ENCODE results near the gene COLEC12.

The COLEC12 gene

DNA sequence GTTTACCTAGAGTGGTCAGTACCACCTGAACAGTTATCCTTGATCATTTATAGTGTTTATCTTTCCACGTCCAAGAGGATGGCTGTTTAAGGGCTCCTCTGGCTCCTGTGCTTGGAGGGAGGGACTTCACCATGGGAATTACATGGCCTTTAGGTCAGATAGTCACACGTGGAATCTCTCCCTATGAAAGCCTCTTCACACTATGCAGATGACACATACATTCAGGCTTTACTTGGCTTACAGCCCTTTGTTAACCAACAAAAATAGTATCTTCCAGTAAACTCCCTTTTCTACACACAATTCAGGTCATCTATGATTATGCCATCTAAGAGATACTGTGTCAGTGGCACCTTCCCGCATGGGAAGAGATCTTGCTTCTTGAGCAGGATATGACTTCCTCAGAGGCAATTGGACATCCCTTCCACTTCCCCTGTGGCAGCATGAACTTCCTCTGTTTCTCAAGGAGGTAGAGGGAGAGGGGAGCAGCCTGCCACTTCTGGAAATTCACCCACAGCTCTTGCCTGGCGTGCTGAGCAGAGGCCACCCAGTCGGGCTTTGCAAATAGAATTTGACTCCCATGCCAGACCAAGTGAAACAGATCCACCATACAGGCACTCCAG is 53.5 kb downstream of the COLEC12 start:
- Histone ChIP-seq H3K27ac (peak overlapping the region in 1 of 2 donors; percentile 67), H3K4me3 (no peak overlapping the region)
- DNase-seq (ENCODE audit: low spot score): no peak
- TF ChIP-seq, protein P1, sequence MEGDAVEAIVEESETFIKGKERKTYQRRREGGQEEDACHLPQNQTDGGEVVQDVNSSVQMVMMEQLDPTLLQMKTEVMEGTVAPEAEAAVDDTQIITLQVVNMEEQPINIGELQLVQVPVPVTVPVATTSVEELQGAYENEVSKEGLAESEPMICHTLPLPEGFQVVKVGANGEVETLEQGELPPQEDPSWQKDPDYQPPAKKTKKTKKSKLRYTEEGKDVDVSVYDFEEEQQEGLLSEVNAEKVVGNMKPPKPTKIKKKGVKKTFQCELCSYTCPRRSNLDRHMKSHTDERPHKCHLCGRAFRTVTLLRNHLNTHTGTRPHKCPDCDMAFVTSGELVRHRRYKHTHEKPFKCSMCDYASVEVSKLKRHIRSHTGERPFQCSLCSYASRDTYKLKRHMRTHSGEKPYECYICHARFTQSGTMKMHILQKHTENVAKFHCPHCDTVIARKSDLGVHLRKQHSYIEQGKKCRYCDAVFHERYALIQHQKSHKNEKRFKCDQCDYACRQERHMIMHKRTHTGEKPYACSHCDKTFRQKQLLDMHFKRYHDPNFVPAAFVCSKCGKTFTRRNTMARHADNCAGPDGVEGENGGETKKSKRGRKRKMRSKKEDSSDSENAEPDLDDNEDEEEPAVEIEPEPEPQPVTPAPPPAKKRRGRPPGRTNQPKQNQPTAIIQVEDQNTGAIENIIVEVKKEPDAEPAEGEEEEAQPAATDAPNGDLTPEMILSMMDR (IDR thresholded peaks at IDR 0.05): no peak

DNA sequence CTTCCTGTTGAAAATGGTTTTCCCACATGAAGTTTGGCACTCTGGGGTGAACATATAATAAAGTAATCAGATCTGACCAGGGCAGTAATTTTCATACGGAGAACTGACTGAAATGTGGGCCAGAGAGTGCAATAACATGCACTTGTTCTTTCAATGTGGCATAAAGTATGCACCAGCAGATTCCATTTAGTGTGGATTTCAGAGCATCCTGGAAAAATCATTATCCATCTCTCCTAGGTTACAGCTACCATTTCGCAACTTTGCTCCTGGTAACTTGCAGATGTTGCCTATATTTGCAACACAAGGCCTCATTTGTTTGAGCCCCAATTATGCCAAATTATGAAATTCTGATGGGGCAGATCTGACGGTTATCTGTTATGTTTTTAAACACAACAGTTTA is 55.4 kb downstream of the COLEC12 start:
- Histone ChIP-seq H3K4me3 (no peak overlapping the region), H3K27ac (no peak overlapping the region)
- DNase-seq (ENCODE audit: low spot score): no peak
- TF ChIP-seq, protein P1 (IDR thresholded peaks at IDR 0.05): no peak

DNA sequence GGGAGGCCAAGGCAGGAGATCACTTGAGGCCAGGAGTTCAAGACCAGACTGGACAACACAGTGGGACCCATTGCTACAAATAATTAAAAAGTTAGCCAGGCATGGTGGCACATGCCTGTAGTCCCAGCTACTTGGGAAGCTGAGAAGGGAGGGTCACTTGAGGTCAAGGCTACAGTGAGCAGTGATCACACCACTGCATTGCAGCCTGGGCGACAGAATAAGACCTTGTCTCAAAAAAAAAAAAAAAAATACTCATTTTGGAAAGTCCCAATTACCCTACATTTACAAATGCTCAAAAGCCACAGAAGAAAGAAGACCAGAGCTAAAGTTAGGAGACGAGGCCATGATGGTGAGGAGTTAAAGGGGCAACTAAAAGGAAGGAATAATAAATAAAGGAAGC is 61.9 kb downstream of the COLEC12 start:
- Histone ChIP-seq H3K4me3 (no peak overlapping the region), H3K27ac (no peak overlapping the region)
- TF ChIP-seq, protein P1 (IDR thresholded peaks at IDR 0.05): no peak

DNA sequence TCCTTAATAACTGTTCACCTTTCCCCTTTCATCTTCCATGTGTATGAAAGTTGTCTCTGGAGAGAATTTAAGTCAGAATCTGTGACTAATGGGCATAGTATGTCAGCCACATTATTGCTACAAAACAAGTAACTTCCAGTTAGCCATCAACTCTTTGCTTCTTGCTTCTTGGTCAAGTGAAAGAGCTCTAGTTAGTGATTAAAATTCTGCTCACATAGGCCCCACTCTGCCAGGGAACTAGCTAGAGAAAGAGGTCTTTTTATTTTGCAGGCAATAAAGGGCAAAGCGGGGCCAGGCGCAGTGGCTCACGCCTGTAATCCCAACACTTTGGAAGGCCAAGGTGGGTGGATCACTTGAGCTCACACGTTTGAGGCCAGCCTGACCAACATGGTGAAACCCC is 64.6 kb downstream of the COLEC12 start:
- DNase-seq (ENCODE audit: low spot score): no peak
- TF ChIP-seq, protein P1 (IDR thresholded peaks at IDR 0.05): no peak
- H3K4me3 ChIP-seq: no peak overlapping the region
- no peak overlapping the region for H3K27ac ChIP-seq

More for the DNA sequence above, 61.9 kb downstream of the COLEC12 start:
- no peak for DNase-seq (ENCODE audit: low spot score)

DNA sequence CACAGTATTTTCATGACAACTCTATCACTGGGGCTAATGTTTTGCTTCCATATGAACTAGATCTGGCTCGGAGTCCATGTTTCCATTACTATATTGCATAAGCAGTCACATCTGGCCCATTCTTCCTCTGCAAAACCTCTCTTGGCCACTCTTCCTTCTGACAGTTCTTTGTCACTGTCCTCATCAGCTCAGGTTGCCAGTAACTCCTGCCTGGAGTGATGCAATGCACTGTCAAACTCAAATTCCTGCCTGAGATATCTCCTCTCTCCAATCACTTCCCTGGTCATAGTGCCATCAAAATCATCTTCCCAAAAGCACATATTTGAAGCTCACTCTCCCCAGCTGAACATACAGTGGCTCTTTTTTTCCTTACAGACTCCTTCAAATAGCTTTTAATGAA is 66.1 kb downstream of the COLEC12 start:
- TF ChIP-seq, protein P1 (IDR thresholded peaks at IDR 0.05): no peak
- H3K27ac ChIP-seq: no peak overlapping the region

DNA sequence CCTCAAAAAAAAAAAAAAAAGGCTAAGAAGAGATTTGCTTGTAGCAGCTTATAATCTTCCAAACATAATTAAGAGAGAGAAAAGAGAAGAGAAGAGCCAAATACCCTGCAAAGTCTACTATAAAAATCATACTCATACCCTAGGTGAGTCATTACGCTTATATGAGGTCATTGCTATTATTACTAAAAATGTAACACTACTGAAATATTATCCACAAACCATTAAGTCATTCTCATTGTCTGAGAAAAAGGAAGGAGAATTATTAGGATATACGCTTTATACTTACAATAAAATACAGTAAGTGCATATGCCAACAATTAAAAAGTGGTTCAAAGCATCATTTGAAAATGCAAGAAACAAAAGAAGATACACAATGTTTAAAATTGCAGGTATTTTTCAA is 66.5 kb downstream of the COLEC12 start:
- Histone ChIP-seq H3K27ac (no peak overlapping the region), H3K4me3 (no peak overlapping the region)
- DNase-seq (ENCODE audit: low spot score): no peak
- TF ChIP-seq, protein P1 (IDR thresholded peaks at IDR 0.05): no peak

More for the DNA sequence above, 66.1 kb downstream of the COLEC12 start:
- no peak overlapping the region for H3K4me3 ChIP-seq
- DNase-seq (ENCODE audit: low spot score): no peak

DNA sequence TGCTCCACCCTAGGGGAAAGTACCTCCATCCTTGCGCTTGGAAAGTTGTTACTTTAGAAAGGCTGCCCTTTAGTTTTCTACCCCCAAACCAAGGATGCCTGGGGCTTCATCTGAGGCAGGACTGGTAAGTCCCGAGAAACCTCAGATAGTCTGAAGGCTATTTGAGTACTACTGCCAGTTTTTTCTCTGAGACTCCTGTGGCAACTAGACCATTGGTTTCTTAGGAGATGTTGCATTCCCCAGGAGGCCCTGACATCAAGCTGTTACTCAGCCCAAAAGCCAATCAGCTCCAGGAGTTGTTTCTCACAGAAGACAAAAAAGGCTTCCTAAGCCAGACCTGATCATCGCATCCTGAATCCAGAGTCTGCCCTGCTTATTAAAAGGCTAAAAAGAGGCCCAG is 67.2 kb downstream of the COLEC12 start:
- TF ChIP-seq, protein P1 (IDR thresholded peaks at IDR 0.05): no peak
- peak overlapping the region in 1 of 2 donors; percentile 56 for H3K27ac ChIP-seq
- no peak overlapping the region for H3K4me3 ChIP-seq
- no peak for DNase-seq (ENCODE audit: low spot score)

Data from coronary artery (tissue), 2 donors.